ENCODE data around the gene SYNPO. TPM values are rescaled to one million over a fixed set of nuclear protein-coding genes. Genes with fewer than 3 reads are reported as not detected.
A peak's percentile ranks its signal among the peaks of the same experiment; 100 is the strongest.

SYNPO gene, protein sequence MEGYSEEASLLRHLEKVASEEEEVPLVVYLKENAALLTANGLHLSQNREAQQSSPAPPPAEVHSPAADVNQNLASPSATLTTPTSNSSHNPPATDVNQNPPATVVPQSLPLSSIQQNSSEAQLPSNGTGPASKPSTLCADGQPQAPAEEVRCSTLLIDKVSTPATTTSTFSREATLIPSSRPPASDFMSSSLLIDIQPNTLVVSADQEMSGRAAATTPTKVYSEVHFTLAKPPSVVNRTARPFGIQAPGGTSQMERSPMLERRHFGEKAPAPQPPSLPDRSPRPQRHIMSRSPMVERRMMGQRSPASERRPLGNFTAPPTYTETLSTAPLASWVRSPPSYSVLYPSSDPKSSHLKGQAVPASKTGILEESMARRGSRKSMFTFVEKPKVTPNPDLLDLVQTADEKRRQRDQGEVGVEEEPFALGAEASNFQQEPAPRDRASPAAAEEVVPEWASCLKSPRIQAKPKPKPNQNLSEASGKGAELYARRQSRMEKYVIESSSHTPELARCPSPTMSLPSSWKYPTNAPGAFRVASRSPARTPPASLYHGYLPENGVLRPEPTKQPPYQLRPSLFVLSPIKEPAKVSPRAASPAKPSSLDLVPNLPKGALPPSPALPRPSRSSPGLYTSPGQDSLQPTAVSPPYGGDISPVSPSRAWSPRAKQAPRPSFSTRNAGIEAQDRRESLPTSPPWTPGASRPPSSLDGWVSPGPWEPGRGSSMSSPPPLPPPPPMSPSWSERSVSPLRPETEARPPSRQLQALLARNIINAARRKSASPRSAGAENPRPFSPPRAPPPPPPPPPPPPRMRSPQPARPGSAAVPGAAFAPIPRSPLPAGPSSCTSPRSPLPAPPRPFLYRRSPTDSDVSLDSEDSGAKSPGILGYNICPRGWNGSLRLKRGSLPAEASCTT
- total RNA-seq = 174 TPM
- long read RNA-seq, partial matches to known transcripts = 95 of 107 reads
- long read RNA-seq, other reads (novel, unspliced or antisense) = 12 of 107 reads

- no peak for DNase-seq (ENCODE audit: low spot score)
Measured at GRCh38 chr5:150640311-150641005, at the start of gene SYNPO. Gene SYNPO (plus strand): TSS chr5:150640660. CDS start chr5:150648276, 7,616 bp downstream.

GRCh38 chr5:150590979-150591695 lies 49.3 kb upstream of the SYNPO start:
- no peak for DNase-seq (ENCODE audit: low spot score)

DNA sequence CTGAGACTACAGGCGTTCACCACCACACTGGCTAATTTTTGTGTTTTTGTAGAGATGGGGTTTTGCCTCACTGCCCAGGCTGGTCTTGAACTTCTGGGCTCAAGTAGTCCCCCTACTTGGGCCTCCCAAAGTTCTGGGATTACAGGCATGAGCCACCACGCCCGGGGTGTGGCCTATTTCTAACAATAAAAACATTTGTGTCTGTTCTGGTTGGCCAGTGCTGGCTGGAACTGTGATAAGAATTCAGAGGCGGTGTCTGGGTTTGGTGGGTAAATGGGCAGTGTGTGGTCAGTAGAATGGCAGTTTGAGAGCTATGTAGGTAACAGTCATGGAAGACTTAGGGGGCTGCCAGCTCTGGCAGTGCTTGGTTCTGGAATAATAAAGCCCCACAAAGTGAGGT lies 46.9 kb upstream of the SYNPO start:
- DNase-seq (ENCODE audit: low spot score) = no peak

DNA sequence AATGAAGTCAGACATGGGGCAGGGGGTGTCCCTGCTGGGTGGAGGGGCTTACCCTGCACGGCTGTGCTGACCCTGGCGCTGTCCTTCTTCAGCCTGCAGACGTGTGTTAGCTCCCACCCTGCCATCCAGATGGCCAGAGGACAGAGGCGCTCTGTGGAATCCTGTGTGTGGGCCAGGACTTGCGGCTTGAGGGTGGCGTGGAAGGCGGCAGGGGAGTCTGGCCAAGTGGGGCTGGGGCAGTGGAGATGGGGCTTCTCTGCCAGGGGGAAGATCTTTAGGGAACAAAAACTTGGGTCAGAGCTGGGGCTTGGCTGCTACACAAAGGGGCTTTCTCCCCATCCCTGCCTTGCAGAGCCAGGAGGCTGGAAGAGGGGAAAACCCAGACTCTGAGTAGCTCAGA lies 46.5 kb upstream of the SYNPO start:
- DNase-seq (ENCODE audit: low spot score) = no peak

GRCh38 chr5:150595466-150596031 lies 44.9 kb upstream of the SYNPO start:
- no peak for DNase-seq (ENCODE audit: low spot score)

GRCh38 chr5:150596313-150596712 lies 44.1 kb upstream of the SYNPO start:
- no peak for DNase-seq (ENCODE audit: low spot score)

GRCh38 chr5:150596826-150597225 lies 43.6 kb upstream of the SYNPO start:
- no peak for DNase-seq (ENCODE audit: low spot score)

DNA sequence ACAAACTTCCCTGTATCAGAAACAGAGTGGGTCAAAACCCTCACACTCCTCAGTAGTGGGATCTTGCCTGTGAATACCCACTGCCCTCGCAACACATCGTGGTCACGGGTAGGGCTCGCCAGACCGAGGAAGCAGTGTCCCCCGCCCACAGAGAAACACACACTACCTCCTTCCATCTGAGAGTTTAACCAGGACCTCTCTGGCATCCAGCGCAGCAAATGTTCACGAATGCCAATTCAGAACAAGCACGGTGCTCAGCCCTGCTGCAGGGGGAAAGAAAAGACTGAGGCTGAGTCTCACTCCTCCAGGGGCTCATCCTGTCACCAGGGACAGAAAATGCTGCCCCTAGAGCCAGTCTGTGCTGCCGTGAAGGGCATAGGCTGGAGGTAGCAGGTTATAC lies 42.5 kb upstream of the SYNPO start:
- DNase-seq (ENCODE audit: low spot score) = no peak

GRCh38 chr5:150598821-150599273 lies 41.6 kb upstream of the SYNPO start:
- no peak for DNase-seq (ENCODE audit: low spot score)

GRCh38 chr5:150599281-150599680 lies 41.2 kb upstream of the SYNPO start:
- DNase-seq (ENCODE audit: low spot score) = no peak

DNA sequence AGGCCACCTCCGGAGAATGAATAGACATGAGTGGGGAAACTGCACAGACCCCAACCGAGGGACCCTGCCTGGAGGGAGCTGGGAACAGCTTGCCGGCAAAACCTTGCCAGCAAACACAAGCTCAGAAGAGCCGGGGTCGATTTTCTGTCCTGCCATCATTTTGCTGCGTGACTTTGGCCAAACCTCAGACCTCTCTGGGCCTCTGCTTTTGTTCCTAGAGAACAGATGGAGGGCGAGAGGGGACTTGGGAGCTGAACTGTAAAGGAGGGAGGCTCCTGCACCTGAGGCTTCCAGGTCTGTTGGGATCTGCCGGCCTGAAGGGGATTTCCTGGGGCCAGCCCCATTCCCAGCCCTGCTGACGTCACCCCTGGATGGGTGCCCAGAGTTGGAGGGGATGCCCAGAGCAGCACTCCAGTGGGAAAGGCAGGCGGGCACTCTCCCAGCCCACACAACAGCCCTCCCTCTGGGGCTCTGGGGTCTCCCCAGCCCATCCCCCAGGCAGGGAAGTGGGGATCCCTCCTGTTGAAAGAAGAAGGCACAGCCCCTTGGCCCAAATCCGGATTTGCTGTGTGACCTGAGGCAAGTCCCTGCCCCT lies 40.4 kb upstream of the SYNPO start:
- DNase-seq (ENCODE audit: low spot score) = peak; percentile 95

GRCh38 chr5:150600616-150601490 lies 39.6 kb upstream of the SYNPO start:
- DNase-seq (ENCODE audit: low spot score) = no peak

- DNase-seq (ENCODE audit: low spot score) = no peak
Measured at GRCh38 chr5:150601491-150602345, 38.7 kb upstream of the SYNPO start.

DNA sequence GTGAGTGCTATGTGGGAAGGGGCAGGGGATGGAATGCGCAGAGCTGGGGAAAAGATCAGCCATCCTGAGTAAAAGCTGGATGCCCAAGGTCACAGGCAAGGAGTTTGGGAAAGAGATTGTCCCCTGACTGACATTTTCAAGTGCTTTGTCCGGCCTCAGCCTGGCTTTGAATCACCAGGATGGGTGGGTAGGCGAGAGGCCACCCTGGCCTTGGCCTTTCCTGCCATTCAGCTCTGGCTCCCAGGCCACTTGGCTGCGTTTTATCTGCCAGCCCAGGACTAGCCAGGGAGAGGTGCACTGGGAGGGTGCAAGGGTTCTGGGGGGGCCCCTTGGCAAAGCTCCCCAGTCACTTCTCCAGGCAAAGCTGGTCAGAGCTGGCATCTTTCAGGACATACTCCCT lies 37.4 kb upstream of the SYNPO start:
- no peak for DNase-seq (ENCODE audit: low spot score)

DNA sequence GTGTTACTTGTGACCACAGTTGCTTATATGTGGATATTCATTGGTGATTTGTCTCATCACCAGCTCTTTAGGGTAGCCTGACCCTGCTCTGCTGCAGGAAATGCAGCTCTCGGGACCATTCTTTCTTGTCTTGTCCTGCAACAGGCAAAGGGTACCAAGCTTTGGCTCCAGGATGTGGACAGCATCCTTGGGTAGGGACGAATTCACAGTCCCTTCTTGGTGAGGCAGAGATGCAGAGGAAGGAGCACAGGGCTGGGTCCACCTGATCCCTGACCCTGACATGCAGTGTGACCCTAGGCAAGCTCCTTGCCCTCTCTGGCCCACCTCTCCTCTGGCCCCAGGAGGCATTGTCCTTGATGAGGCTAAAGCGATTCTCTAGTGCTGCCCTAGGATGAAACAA lies 37.0 kb upstream of the SYNPO start:
- DNase-seq (ENCODE audit: low spot score) = no peak

DNA sequence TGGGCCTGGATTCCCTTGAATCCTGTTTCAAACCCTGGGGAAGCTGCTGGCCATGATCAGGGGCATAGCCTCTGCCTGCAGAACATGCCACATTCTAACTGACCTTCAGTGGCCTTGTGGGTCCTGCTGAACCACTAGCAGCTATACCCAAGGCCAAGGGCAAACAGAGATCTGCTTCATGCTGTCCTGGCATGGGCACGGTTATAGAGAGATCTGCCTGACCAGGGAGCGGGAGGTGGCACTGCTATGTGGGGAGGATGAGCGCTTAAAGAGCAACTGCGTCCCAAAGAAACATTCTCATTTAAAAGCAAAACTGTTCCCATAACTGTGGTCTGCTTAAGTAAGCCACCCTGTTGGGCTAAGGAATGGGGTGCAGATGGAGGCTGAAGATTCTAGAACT lies 36.5 kb upstream of the SYNPO start:
- DNase-seq (ENCODE audit: low spot score) = no peak

DNA sequence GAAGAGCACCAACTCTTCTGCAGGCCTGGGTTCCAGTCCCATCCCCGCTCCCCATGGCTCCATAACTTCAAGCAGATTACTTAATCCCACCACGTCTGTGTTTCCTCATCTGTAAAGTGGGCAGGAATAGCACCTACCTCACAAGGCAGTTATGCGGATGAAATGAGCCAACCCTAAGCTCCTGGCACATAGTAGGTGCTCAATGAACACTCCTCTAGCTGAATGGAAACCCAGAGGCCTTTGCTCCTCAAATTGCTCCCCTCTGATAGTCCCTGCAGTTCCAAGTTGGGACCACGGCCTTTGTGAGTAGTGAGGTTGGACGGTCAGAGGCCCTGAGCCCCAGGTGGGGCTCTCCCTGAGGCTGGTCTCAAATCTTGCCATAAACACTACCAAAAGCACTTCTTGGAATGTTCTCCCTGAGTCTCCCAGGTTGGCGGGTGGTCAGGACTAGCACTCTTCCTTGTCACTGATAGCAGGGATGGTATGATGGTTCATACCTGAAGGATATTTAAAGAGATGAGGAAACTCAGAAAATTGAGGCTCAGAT lies 35.5 kb upstream of the SYNPO start:
- no peak for DNase-seq (ENCODE audit: low spot score)

DNA sequence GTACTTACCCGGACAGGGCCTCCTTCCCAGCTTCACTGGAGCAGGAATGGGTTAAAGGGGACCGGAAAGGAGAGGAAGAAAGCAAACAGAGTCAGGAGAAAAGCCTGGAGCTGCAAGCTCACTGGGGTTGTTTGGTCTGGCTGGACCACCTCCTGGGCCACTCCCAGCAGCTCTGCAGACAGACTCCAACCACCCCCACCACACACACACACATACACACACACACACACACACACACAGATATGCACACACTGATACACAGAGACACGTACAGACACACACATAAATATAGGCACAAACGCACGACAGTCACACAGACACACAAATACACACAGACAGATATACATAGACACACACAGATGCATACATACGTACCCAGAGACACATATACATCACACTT lies 34.9 kb upstream of the SYNPO start:
- DNase-seq (ENCODE audit: low spot score) = no peak

Data from mesenteric fat pad (tissue), 1 donor.